ENCODE measurements around the gene CDH12. TPM values are rescaled to one million over a fixed set of nuclear protein-coding genes. Genes with fewer than 3 reads are reported as not detected.

The CDH12 gene
- total RNA-seq, 1 experiment from 2014 or later, result not detected

- Histone ChIP-seq H3K27ac (ENCODE audit: low read length) (no peak overlapping the region), H3K9ac (ENCODE audit: low read length) (no peak overlapping the region), H3K9me3 (ENCODE audit: low read length) (no peaks in the 10 kb centered on the region), H3K36me3 (ENCODE audit: insufficient read depth, low read length) (no peaks in the 10 kb centered on the region), H3K27me3 (ENCODE audit: low read length) (no peaks in the 10 kb centered on the region), H3K9me2 (replicated peaks; ENCODE audit: insufficient read depth, low read length) (no peaks in the 10 kb centered on the region), H3K4me2 (ENCODE audit: low read depth, low read length, poor library complexity, severe bottlenecking) (no peak overlapping the region), H3K4me1 (ENCODE audit: low read length) (no peaks in the 10 kb centered on the region; the same call in 1 of the 2 replicates), H3K79me2 (ENCODE audit: low read length) (no peaks in the 10 kb centered on the region), H2AFZ (ENCODE audit: low read length) (no peak overlapping the region), H3K4me3 (ENCODE audit: low read length) (no peak overlapping the region), H4K20me1 (ENCODE audit: insufficient read depth, low read depth, low read length) (no peaks in the 10 kb centered on the region)
- DNase-seq, result no peak
These were observed 1021.9 kb downstream of the CDH12 start for GRCh38 chr5:21831145-21831787.

GRCh38 chr5:21826884-21827283, 1026.3 kb downstream of the CDH12 start:
- no peak for DNase-seq
- no peaks in the 10 kb centered on the region for H3K36me3 ChIP-seq (ENCODE audit: insufficient read depth, low read length)
- no peaks in the 10 kb centered on the region for H3K79me2 ChIP-seq (ENCODE audit: low read length)

GRCh38 chr5:21823588-21823987, 1029.6 kb downstream of the CDH12 start:
- DNase-seq, result no peak
- Histone ChIP-seq H3K79me2 (ENCODE audit: low read length) (no peaks in the 10 kb centered on the region), H3K27ac (ENCODE audit: low read length) (no peak overlapping the region), H3K9me3 (ENCODE audit: low read length) (no peaks in the 10 kb centered on the region), H2AFZ (ENCODE audit: low read length) (no peak overlapping the region), H4K20me1 (ENCODE audit: insufficient read depth, low read depth, low read length) (no peaks in the 10 kb centered on the region), H3K4me3 (ENCODE audit: low read length) (no peak overlapping the region), H3K27me3 (ENCODE audit: low read length) (no peaks in the 10 kb centered on the region), H3K4me2 (ENCODE audit: low read depth, low read length, poor library complexity, severe bottlenecking) (no peak overlapping the region), H3K36me3 (ENCODE audit: insufficient read depth, low read length) (no peaks in the 10 kb centered on the region), H3K9ac (ENCODE audit: low read length) (no peak overlapping the region), H3K9me2 (replicated peaks; ENCODE audit: insufficient read depth, low read length) (no peaks in the 10 kb centered on the region), H3K4me1 (ENCODE audit: low read length) (no peaks in the 10 kb centered on the region)

More at GRCh38 chr5:21826884-21827283, 1026.3 kb downstream of the CDH12 start:
- H3K4me2 ChIP-seq (ENCODE audit: low read depth, low read length, poor library complexity, severe bottlenecking), result no peak overlapping the region
- H3K9ac ChIP-seq (ENCODE audit: low read length), result no peak overlapping the region
- no peak overlapping the region for H3K27ac ChIP-seq (ENCODE audit: low read length)
- no peak overlapping the region for H3K4me3 ChIP-seq (ENCODE audit: low read length)
- no peaks in the 10 kb centered on the region for H4K20me1 ChIP-seq (ENCODE audit: insufficient read depth, low read depth, low read length)
- no peaks in the 10 kb centered on the region for H3K9me3 ChIP-seq (ENCODE audit: low read length)
- no peaks in the 10 kb centered on the region for H3K27me3 ChIP-seq (ENCODE audit: low read length)
- H3K9me2 ChIP-seq (replicated peaks; ENCODE audit: insufficient read depth, low read length), result no peaks in the 10 kb centered on the region
- H2AFZ ChIP-seq (ENCODE audit: low read length), result no peak overlapping the region
- H3K4me1 ChIP-seq (ENCODE audit: low read length), result no peaks in the 10 kb centered on the region; the same call in 1 of the 2 replicates

GRCh38 chr5:21823076-21823574, 1030.0 kb downstream of the CDH12 start:
- H3K79me2 ChIP-seq (ENCODE audit: low read length), result no peaks in the 10 kb centered on the region
- no peaks in the 10 kb centered on the region for H3K4me1 ChIP-seq (ENCODE audit: low read length)
- no peaks in the 10 kb centered on the region for H3K27me3 ChIP-seq (ENCODE audit: low read length)
- H3K9me3 ChIP-seq (ENCODE audit: low read length), result no peaks in the 10 kb centered on the region
- no peak overlapping the region for H3K27ac ChIP-seq (ENCODE audit: low read length)
- no peak overlapping the region for H3K4me3 ChIP-seq (ENCODE audit: low read length)
- no peaks in the 10 kb centered on the region for H3K9me2 ChIP-seq (replicated peaks; ENCODE audit: insufficient read depth, low read length)
- no peak overlapping the region for H3K4me2 ChIP-seq (ENCODE audit: low read depth, low read length, poor library complexity, severe bottlenecking)
- H3K36me3 ChIP-seq (ENCODE audit: insufficient read depth, low read length), result no peaks in the 10 kb centered on the region
- DNase-seq, result no peak
- H4K20me1 ChIP-seq (ENCODE audit: insufficient read depth, low read depth, low read length), result no peaks in the 10 kb centered on the region
- H2AFZ ChIP-seq (ENCODE audit: low read length), result no peak overlapping the region
- H3K9ac ChIP-seq (ENCODE audit: low read length), result no peak overlapping the region

GRCh38 chr5:21820527-21820926, 1032.6 kb downstream of the CDH12 start:
- no peak for DNase-seq
- Histone ChIP-seq H3K9me3 (ENCODE audit: low read length) (no peaks in the 10 kb centered on the region), H3K9ac (ENCODE audit: low read length) (no peak overlapping the region), H3K4me2 (ENCODE audit: low read depth, low read length, poor library complexity, severe bottlenecking) (no peak overlapping the region), H3K36me3 (ENCODE audit: insufficient read depth, low read length) (no peaks in the 10 kb centered on the region), H3K9me2 (replicated peaks; ENCODE audit: insufficient read depth, low read length) (no peaks in the 10 kb centered on the region), H3K27ac (ENCODE audit: low read length) (no peak overlapping the region), H3K79me2 (ENCODE audit: low read length) (no peaks in the 10 kb centered on the region), H3K27me3 (ENCODE audit: low read length) (no peaks in the 10 kb centered on the region), H2AFZ (ENCODE audit: low read length) (no peak overlapping the region), H3K4me1 (ENCODE audit: low read length) (no peaks in the 10 kb centered on the region), H3K4me3 (ENCODE audit: low read length) (no peak overlapping the region), H4K20me1 (ENCODE audit: insufficient read depth, low read depth, low read length) (no peaks in the 10 kb centered on the region)

- DNase-seq, result no peak
- Histone ChIP-seq H3K4me3 (ENCODE audit: low read length) (no peak overlapping the region), H4K20me1 (ENCODE audit: insufficient read depth, low read depth, low read length) (no peaks in the 10 kb centered on the region), H2AFZ (ENCODE audit: low read length) (no peak overlapping the region), H3K4me1 (ENCODE audit: low read length) (no peaks in the 10 kb centered on the region), H3K9me3 (ENCODE audit: low read length) (no peaks in the 10 kb centered on the region), H3K9me2 (replicated peaks; ENCODE audit: insufficient read depth, low read length) (no peaks in the 10 kb centered on the region), H3K79me2 (ENCODE audit: low read length) (no peaks in the 10 kb centered on the region), H3K36me3 (ENCODE audit: insufficient read depth, low read length) (no peaks in the 10 kb centered on the region), H3K27me3 (ENCODE audit: low read length) (no peaks in the 10 kb centered on the region), H3K9ac (ENCODE audit: low read length) (no peak overlapping the region), H3K4me2 (ENCODE audit: low read depth, low read length, poor library complexity, severe bottlenecking) (no peak overlapping the region), H3K27ac (ENCODE audit: low read length) (no peak overlapping the region)
These were observed 1034.8 kb downstream of the CDH12 start for GRCh38 chr5:21818370-21818720.

- Histone ChIP-seq H3K9me2 (replicated peaks; ENCODE audit: insufficient read depth, low read length) (no peaks in the 10 kb centered on the region), H3K36me3 (ENCODE audit: insufficient read depth, low read length) (no peaks in the 10 kb centered on the region), H3K4me2 (ENCODE audit: low read depth, low read length, poor library complexity, severe bottlenecking) (no peak overlapping the region), H2AFZ (ENCODE audit: low read length) (no peak overlapping the region), H4K20me1 (ENCODE audit: insufficient read depth, low read depth, low read length) (no peaks in the 10 kb centered on the region), H3K4me3 (ENCODE audit: low read length) (no peak overlapping the region), H3K27ac (ENCODE audit: low read length) (no peak overlapping the region), H3K79me2 (ENCODE audit: low read length) (no peaks in the 10 kb centered on the region), H3K27me3 (ENCODE audit: low read length) (no peaks in the 10 kb centered on the region), H3K9me3 (ENCODE audit: low read length) (no peaks in the 10 kb centered on the region), H3K4me1 (ENCODE audit: low read length) (no peaks in the 10 kb centered on the region), H3K9ac (ENCODE audit: low read length) (no peak overlapping the region)
- DNase-seq, result peak; percentile 62
These were observed 1035.3 kb downstream of the CDH12 start for GRCh38 chr5:21817668-21818369.

- H2AFZ ChIP-seq (ENCODE audit: low read length), result no peak overlapping the region
- no peaks in the 10 kb centered on the region for H3K9me2 ChIP-seq (replicated peaks; ENCODE audit: insufficient read depth, low read length)
- H3K9me3 ChIP-seq (ENCODE audit: low read length), result no peaks in the 10 kb centered on the region
- H4K20me1 ChIP-seq (ENCODE audit: insufficient read depth, low read depth, low read length), result no peaks in the 10 kb centered on the region
- no peak overlapping the region for H3K4me2 ChIP-seq (ENCODE audit: low read depth, low read length, poor library complexity, severe bottlenecking)
- H3K27ac ChIP-seq (ENCODE audit: low read length), result no peak overlapping the region
- H3K4me3 ChIP-seq (ENCODE audit: low read length), result no peak overlapping the region
- no peaks in the 10 kb centered on the region for H3K36me3 ChIP-seq (ENCODE audit: insufficient read depth, low read length)
- no peaks in the 10 kb centered on the region for H3K4me1 ChIP-seq (ENCODE audit: low read length)
- DNase-seq, result peak; percentile 72
- H3K79me2 ChIP-seq (ENCODE audit: low read length), result no peaks in the 10 kb centered on the region
- H3K9ac ChIP-seq (ENCODE audit: low read length), result no peak overlapping the region
- no peaks in the 10 kb centered on the region for H3K27me3 ChIP-seq (ENCODE audit: low read length)
These were observed 1042.3 kb downstream of the CDH12 start for GRCh38 chr5:21810737-21811316.
